Muscle of arm (tissue), 14 donors: ENCODE data around the gene RIPK1. TPM values are rescaled to one million over a fixed set of nuclear protein-coding genes. Genes with fewer than 3 reads are reported as not detected.
A peak's percentile ranks its signal among the peaks of the same experiment; 100 is the strongest.
"Not testable (repeated sequence)": the region's sequence is repeated elsewhere in the genome, so short reads cannot be mapped to it uniquely, and the experiment has no call there.

Source experiments
- DNase-seq: peaks from one replicate; pipeline ENCODE4 v3.0.0-alpha.2; 2013
- long read RNA-seq, 11 donors: transcript quantifications; one replicate each; lab custom pipeline, GENCODE V29; 2026
- polyA plus RNA-seq, 12 donors: library from polyadenylated mRNA; unstranded; fragments of 120-200 nt; gene quantifications; one replicate each; pipeline ENCODE4 v1.2.1, GENCODE V29; 2013; ENCODE audit not compliant: insufficient read length in 12 of 12

RIPK1 gene
- polyA plus RNA-seq, result 10 to 100 TPM in 9 of 12 donors, 1 to 10 TPM in 2, not detected in 1; 8.8 to 23.9 (median 13.1) TPM
- long read RNA-seq, donor 1, full-length matches to known transcripts, result 1 of 10 reads
- long read RNA-seq, donor 1, partial matches to known transcripts, result 9 of 10 reads
- long read RNA-seq, donor 1, other reads (novel, unspliced or antisense), result 0 of 10 reads
- long read RNA-seq, donor 2, full-length matches to known transcripts, result 2 of 2 reads
- long read RNA-seq, donor 2, partial matches to known transcripts, result 0 of 2 reads
- long read RNA-seq, donor 2, other reads (novel, unspliced or antisense), result 0 of 2 reads
- long read RNA-seq, donor 3, result 0 reads
- long read RNA-seq, donor 4, result 0 reads
- long read RNA-seq, donor 5, full-length matches to known transcripts, result 1 of 1 reads
- long read RNA-seq, donor 5, partial matches to known transcripts, result 0 of 1 reads
- long read RNA-seq, donor 5, other reads (novel, unspliced or antisense), result 0 of 1 reads
- long read RNA-seq, donor 6, full-length matches to known transcripts, result 1 of 1 reads
- long read RNA-seq, donor 6, partial matches to known transcripts, result 0 of 1 reads
- long read RNA-seq, donor 6, other reads (novel, unspliced or antisense), result 0 of 1 reads
- long read RNA-seq, donor 7, full-length matches to known transcripts, result 3 of 3 reads
- long read RNA-seq, donor 7, partial matches to known transcripts, result 0 of 3 reads
- long read RNA-seq, donor 7, other reads (novel, unspliced or antisense), result 0 of 3 reads
- long read RNA-seq, donor 8, result 0 reads
- long read RNA-seq, donor 9, full-length matches to known transcripts, result 1 of 6 reads
- long read RNA-seq, donor 9, partial matches to known transcripts, result 5 of 6 reads
- long read RNA-seq, donor 9, other reads (novel, unspliced or antisense), result 0 of 6 reads
- long read RNA-seq, donor 10, full-length matches to known transcripts, result 1 of 1 reads
- long read RNA-seq, donor 10, partial matches to known transcripts, result 0 of 1 reads
- long read RNA-seq, donor 10, other reads (novel, unspliced or antisense), result 0 of 1 reads
- long read RNA-seq, donor 11, result 0 reads

DNA sequence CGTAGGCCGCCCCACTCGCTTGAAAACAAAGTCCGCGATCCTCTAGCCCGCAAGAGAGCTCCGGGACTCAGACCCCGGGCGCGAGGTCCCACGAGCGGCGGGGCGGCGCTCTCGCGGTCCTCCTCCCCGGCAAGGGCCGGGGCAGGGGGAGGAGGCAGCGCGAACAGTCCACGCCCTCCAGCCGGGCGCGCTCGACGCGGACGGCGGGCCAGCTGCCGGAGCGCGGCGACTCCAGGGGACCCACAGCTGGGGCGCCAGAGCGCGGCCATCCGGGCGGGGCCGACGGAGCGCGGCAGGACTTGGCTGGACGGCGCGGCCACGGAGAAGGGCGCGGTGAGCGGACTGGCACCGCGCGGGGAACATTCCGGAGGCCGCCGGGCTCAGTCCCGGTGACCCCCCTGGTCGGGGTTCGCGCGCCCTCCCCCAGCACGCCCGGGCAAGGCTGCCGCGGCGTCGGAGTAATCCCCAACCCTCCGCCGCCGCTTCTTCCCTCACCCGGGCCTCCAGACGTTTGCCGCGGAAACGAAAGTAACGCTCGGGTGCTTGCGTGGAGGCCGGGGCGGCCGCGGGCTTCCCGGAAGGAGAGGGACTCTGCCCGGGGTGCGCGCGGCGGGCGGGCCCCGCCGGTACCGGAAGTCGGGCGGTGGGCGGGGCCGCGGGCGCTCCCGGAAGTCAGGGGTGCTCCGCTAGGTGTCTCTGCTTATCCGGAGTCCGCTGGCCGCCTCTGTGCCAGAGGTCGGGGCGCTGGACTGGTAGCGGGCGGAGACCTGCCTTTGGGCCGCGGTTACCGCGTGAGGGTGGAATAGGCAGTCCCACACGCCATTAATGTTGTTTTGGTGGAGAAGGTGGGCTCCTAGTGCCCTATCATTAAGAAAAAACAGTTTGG lies at the start of gene RIPK1:
Gene RIPK1, plus strand, starts transcription at position 166 of the 886 bp plus-strand sequence. CDS start 8,330 bp downstream, outside the sequence.
- DNase-seq, result peak; percentile 90

DNA sequence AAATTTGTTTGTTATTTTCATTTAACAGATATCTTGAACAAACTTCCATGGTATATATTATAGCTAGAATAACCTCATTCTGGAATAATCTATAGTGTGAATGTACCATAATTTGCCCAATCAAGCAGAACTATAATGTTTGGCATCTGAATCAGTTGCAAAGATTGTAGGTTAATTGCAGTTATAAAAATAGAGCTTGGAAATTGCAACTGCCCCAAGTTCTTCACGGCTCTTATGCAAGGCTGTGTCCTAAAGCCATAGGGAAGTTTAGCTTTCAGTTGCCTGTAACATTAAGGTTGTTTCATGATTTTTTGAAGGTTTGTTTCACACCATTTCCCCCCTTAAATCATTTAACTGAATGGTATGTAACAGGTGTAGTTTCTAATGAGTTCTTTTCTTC lies 49.2 kb upstream of the RIPK1 start:
- DNase-seq, result no peak

DNA sequence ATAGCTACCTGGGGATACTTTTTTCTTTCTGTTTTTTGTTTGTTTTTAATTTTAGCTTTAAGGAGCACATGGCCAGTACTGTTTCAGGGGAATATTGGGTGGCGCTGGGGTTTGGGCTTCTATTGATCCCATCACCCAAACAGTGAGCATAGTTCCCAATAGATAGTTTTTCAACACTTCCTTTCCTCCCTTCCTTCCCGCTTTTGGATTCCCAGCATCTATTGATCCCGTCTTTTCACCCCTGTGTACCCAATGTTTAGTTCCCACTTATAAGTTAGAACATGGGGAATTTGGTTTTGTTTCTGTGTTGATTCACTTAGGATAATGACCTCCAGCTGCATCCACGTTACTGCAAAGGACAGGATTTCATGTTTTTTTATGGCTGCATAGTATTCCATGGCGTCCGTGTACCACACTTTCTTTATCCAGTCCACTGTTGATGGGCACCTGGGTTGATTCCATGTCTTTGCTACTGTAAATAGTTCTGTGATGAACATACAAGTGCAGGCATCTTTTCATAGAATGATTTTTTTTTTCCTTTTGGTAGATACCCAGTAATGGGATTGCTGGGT lies 48.5 kb upstream of the RIPK1 start:
- no peak for DNase-seq

DNA sequence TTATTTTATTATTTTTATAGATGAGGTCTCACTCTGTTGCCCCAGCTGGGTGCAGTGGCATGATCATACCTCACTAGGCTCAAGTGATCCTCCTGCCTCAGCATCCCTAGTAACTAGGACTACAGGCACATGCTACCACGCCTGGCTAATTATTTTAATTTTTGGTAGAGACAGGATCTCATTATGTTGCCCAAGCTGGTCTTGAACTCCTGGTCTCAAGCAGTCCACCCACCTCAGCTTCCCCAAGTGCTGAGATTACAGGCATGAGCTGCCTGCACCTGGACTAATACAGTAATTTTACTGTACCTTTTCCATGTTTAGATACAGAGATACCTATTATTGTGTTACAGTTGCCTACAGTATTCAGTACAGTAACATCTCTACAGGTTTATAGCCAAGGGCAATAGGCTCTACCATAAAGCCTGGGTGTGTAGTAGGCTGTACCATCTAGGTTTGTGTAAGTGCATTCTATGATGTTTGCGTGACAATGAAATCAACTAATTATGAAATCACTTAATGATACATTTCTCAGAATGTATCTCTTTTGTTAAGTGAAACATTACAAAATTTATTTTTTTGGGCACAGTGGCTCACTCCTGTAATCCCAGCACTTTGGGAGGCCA lies 47.2 kb upstream of the RIPK1 start:
- DNase-seq, result not testable (repeated sequence)

DNA sequence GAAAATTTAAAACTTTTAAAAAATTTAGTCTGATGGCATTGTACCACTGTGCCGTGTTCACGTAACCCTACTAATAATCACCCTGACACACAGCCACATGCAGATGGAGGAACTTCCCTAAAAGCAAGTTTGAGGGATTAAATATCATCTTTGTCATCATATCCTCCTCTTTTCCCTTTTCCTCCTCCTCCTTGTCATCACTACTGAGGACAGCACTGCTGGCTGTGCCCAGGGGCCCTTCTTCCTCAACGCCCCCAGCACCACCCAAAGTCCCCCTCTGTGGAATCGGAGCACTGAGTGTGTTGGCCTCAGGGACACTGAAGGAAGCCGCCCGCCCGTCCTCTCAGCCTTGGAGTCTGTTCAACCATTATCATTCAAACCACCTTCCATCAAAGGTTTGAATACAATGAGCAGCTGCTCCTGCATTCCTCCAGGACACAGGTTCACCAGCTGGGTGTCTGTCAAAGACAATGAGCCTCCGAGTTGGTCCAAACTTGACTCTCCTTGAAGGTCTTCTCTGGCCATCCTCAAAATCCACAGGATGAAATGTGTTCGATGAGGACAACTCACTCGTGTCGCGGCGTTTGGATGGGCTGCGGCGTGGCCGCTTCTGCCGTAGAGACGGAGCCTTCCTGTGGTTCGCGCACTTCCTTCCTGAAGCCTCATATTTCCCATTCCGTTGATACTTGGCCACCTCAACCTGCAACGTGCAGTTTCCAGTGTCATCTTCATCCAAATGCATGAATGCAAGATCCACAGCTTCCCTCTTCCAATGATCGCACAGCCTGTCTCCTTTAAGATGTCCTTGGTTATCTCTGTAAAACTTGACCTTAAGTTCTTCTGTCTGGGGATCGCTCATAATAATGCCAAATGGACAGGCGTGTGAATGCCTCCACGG lies 45.3 kb upstream of the RIPK1 start:
- DNase-seq, result no peak

DNA sequence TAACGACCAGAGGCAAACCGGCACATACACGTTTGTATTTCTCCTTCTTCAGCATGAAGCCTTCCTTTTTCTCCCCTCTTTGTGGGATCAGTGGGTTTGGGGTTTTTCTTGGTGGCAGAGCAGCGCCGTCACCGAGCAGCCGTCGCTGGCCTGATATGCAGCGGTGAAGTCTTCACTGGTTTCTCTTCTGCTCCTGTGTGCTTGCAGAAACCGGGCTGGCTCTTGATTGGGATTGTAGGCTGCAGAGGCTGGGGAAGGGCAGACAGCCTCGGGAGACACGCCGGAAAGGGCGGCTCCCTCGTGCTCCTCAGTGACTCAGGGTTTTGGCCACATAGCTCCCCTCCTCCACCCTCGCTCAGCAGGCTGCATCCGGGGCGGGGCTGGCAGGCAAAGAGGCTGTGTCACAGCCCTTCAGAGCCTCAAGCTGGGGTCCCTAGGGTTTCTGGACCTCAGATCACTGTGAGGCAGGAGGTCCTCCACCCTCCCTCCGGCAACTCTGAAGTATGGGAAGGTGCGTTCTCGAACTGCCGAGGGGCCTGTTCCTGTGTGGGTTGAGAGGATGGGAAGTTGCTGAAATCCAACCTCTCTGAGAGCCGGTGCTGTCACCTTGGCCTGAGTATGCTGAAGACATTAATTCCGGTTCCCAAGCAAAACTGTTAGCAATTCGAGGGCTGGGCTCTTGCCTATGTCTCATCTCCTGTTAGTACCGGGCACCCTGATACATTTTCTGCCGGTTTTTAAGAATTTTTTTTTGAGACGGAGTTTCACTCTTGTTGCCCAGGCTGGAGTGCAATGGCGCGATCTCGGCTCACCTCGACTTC lies 44.4 kb upstream of the RIPK1 start:
- peak; percentile 77 for DNase-seq

DNA sequence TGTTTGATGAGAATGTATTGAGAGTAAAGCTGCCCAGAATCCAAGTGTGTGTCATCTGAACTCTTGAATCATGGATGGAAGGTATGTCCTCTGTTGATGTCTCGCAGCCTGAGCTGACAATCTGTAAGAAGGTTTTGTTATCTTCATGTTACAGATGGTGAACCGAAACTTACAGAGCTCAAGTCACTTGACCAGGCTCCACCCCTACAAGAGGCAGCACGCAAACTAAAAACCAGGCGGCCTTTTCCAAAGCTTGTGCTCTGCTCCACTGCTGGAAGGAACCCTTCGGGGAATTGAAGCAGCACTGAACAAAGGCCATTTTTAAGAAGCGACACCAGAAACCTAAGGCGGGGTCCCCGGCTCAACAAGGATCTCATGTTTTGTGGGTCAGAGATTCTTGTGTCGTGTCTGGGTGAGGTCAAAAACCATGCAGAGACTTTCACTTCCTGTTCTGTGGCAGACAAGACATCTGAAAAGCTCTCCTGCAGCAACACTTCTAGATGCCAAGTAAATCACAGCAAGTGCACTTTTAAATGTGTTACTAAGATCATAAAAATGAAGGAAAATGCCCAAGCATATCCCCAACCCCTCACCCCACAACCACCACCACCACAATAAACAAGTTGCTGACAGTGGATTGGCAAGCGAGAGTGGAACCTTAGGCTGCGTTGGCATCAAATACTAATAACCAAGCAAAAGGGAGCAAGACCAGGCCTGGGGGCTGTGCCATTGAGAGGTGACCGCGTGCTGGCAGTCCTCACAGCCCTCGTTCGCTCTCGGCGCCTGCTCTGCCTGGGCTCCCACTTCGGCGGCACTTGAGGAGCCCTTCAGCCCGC lies 41.3 kb upstream of the RIPK1 start:
- no peak for DNase-seq

DNA sequence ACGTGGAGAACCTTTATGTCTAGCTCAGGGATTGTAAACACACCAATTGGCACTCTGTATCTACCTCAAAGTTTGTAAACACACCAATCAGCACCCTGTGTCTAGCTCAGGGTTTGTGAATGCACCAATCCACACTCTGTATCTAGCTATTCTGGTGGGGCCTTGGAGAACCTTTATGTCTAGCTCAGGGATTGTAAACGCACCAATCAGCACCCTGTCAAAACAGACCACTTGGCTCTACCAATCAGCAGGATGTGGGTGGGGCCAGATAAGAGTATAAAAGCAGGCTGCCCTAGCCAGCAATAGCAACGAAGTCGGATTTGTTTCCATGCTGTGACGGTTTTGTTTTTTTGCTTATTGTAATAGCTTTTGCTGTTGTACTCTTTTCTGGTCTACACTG lies 40.1 kb upstream of the RIPK1 start:
- DNase-seq, result not testable (repeated sequence)

DNA sequence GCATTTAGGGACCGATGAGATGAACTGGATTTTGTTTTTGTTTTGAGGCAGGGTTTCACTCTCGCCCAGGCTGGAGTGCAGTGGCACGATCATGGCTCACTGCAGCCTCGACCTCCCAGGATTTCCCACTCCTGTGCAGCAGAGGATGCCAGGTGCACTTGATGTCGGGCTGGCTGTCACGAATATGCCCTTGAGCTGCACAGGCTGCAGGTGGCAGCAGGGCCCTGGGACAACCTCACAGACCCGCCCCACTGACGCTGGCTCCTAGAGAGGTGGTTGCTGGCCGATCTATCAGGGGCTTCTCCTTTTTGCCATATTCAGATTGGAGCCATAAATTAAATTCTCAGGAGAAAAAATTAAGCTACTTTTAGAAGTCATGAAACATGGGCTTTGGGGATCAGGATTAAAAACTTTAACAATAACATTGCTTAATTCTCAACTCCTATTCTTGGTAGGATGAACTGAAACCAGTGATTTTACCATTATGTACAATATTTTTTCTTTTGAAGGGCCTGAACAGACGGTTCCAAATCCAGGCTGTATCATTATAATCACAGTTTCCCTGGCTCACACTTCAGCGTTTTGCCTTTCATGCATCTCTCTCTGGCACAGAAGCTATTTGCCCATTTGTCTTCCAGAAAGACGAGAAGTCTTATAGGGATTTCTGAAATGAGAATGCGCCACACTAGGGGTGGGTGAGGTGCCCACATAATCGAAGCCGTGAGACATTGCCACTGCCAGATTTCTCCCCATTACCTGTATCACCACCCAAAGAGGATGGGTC lies 36.2 kb upstream of the RIPK1 start:
- no peak for DNase-seq

DNA sequence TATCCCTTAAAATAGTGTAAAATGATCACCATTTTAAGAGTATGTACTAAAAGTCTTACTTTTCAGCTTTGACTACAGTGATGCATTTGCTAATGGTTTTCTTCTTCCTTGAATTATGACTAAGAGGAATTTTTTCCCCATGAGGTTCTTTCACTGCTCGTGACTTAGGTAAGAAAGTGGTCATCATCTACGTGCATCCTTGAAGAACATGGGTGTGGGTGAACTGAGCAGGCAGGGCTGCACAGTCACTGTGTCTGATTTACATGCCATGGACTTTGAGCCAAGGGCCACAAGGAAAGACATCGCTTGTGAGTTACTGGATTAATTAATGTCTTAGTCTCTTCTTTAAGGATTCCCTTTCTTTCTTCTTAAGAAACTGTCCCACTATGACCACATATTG lies 35.3 kb upstream of the RIPK1 start:
- DNase-seq, result no peak

DNA sequence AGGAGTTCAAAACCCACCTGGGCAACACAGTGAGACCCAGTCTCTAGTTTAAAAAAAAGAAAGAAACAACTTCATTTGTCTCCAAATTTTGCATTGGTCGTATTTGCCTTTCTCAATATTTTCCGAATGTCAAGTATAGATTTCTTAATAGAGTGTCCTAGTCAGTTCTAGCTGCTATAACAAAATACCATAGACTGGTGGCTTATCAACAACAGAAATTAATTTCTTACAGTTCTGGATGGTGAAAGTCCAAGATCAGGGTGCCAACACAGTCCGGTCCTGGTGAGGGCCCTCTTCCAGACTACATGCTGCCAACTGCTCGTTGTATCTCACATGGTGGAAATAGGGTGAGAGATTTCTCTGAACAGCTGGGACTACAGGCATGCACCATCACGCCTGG lies 34.6 kb upstream of the RIPK1 start:
- no peak for DNase-seq

DNA sequence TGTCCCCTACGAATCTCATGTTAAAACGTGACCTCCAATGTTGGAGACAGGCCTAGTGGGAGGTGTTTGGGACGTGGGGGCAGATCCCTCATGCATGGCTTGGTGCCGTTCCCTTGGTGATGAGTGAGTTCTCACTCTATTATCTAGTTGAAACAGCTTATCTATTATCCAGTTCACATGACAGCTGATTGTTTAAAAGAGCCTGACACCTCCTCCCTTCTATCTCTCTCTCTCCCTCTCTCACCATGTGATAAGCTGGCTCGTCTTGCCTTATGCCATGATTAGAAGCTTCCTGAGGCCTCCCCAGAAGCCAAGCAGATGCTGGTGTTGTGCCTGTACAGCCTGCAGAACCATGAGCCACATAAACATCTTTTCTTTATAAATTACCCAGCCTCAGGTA lies 32.9 kb upstream of the RIPK1 start:
- no peak for DNase-seq

DNA sequence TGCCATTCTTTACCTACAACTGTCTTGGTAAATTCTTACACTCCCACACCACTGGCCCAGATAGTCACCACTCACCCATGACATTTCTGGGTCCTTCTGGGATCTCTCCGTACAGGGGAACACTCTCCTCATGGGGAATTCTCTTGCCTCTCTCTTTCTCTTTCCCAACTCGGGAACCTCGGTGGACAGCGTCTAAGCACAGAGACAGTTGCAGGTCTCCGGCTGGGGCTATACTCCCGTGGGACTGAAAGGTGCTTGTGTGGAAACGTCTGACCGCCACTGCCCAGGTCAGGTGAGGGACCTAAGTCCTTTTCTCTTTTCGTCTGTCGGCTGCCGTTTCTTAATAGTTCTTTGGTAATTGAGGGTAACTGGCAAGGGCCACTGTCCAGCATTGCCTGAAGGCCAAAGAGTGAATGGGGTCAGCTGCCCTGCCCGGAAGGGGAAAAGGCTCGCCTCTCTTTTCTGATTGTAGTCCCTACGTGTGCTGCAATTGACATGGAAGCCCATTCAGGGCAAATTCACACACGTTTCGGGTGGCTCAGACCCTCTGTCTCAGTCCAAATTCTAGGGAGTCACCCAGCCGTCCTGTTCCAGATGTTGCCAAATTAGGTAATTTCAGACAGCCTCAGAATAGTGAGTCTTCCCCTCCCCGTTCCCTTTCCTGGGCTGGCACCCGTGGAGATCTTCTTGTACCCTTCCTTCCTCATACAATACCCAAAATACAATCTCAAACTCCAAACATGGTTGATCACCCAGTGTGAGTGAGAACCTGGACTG lies 31.2 kb upstream of the RIPK1 start:
- no peak for DNase-seq

DNA sequence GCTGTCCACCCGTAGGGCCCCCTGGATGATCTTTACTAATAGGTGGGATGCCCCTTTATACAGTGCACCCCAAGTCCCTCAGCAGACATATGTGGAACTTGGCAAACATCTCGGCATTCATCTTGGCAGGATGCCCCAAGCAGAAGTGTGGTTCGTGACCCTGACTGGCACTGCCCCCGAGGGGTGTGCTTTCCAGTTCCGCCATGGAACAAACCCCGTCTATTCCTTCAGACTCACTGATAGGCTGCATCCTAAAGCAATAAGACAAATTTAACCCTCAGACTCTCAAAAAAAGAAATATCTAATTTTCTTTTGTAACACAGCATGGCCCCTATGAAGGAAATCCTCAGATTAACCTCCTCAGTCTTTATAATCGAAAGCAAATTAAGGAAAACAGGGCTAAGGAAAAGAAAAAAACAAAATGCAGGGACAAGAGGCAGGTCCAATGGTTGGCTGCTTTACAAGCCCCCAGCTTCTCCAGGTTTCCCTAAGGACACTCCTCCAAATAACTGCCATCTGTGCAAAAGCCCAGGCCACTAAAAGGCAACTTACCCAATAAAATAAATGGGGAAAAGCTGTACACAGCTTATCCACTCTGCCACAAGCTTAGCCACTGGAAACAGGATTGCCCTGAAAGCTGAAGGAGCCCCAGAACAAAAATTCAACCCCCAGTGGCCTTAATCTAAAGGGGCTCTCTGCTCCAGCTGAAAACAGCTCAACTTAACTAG lies 30.5 kb upstream of the RIPK1 start:
- no peak for DNase-seq

DNA sequence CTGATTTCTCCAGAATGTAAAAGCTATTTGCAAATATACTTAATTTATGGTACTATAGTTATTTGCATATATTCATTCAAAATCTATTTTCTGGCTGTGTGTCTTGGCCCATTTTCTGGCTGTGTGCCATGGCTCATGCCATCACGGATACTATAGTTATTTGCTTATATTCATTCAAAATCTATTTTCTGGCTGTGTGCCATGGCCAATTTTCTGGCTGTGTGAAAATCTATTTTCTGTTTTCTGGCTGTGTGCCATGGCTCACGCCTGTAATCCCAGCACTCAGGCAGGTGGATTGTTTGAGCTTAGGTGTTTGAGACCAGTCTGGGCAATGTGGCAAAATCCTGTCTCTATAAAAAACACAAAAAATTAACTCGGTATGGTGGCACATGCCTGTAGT lies 28.9 kb upstream of the RIPK1 start:
- DNase-seq, result no peak
